HG03108 (cell line): ENCODE measurements around the gene DIO3.
"Not testable (repeated sequence)": the region's sequence is repeated elsewhere in the genome, so short reads cannot be mapped to it uniquely, and the experiment has no call there.

Experiments
- ATAC-seq: cut with Tn5 transposase; IDR thresholded peaks from one replicate; pipeline ENCODE4 v1.9.1; 2021; ENCODE audit warnings: moderate library complexity; ENCODE audit not compliant: unreplicated experiment

DIO3 gene

GRCh38 chr14:101557811-101558738 is 3.2 kb upstream of the DIO3 start:
- no peak for ATAC-seq

DNA sequence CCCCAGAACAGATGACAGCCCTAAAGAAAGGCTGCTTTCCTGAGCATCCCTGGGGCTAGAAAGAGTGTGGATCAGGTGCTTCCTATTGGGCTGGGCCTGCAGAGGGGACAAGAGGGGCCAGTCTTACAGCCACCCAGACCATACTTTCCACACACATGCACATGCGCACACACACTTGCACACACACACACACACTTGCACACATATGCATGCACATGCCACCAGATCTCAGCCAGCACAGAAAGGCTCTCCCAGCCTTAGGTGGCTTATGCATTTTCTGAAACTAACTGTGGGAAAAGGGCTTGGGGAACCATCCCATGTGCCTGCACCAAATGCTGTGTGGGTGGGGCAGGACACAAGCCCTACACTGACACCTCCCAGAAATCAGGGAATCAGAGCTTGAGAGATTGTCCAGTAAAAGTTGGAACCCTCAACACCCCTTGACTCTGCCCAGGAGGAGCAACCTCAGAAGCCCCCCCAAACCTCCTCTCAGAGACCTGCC is 2.5 kb upstream of the DIO3 start:
- no peak for ATAC-seq

DNA sequence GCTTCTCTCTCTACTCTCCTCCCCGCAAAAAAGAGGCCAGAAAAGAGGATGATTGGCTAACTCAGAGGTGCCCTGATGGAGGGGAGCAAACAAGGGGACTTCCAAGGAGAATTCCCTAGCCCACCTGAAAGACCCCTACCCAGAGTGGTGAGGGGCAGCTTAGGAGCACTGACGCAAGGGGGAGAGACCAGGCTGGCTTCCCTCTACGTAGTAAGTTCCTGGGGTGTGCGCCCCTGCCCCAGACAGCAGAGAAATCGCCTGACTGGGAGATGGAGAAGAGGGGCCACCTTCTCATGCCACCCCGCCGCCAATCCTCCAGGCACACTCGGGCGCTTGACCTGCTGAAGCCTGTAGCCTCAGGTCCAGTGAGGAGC is 2.1 kb upstream of the DIO3 start:
- no peak for ATAC-seq

DNA sequence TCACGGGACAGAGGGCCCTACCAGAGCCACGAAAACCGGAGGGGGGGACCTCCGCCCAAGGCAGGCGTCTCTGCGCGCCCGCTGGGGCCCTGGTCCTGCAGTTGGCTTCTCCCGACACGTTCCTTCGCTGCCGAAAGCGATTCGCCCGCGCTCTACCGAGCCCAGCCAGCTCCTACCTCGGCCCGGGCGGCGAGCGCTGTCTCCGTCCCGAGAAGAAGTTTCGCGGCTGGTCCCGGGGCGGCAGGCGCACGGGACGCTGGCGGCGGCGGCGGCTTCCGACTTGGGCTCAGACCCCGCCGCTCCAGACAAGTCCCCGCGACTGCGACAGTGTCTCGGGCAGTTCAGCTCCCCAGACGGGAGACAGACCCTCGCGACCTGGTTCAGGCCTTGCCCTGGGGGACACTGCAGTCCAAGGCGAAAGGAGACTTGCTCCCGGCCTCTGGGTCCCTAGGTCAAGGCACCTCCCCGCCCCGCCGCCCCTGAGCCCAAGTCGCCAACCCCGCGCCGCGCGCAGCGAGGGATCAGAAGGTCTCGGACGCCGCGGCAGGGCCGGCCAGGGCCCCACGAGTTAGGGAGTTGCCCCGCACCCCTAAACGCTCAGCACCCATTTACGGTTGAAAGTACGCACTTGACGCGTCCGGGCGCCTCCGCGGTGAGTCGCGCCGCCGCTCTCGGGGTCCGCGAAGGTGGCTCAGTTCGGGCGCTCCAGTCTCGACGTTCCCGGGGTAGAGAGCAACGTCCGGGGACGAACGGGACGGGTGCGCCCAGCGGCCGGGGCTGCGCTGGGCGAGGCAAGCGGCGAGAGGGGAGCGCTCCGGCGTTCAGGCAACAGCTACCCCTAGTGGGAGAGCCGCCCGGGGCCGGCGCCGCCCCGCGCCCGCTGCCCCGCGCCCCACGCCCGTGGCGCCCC is 1.4 kb upstream of the DIO3 start:
- no peak for ATAC-seq

DNA sequence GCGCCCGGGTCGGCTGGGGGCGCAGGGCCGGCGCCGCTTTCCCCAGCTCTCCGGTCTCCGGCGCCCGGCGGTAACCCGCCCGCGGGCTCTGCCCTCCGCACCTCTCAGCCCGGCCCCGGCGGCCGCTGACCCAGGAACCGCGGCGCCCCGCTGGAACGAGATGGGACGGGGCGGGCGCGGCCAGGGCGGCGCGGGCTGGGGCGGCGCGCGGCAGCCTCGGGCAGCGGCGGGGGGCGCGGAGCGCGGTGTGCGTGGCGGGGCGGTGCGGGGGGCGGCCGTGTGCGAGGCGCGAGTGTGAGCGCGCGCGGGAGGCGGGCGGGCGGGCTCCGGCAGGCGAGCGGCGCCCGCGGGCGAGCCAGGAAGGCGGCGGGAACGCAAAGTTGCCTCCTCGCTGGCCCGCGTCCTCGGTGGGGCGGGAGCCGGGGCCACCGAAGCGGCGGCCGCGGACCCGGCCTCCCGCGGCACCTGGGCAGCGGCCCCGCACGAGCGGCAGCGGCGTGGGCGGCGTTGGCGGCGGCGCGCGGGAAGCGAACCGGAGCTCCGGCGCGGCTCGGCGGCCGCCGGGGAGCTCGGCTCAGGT is 671 bp upstream of the DIO3 start:
- ATAC-seq = no peak

GRCh38 chr14:101561897-101562490 is 699 bp downstream of the DIO3 start:
- ATAC-seq = no peak

DNA sequence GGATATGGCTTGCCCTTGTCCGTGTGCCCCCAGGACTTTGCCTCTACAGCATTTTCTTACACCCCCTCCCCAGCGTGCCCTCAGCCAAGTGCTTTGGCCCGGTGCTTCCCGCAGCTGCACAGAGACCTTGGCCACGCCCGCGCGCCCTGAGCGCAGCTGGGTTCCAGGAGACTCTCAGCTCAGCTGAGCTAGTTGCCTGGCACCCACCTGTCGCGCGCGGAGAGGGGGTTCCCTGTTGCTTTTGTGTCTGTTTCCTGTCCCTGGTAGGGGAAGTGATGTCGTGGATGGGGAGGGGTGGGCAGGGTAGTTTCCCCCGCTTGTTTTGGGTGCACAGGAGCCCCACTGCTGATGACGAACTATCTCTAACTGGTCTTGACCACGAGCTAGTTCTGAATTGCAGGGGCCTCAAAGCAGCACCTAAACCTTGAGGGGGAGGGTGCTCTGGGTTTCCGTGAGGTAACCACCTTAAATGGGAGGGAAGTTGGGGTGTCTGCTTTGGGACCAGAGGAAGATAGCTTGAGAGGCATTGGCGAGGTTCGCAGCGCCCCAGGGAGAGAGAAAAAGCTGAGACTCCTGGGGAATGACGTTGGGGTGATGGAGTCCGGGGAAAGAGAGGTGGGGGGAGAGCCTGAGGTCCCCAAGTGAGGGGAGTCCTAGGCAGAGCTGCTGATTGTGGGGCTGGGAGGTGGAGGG is 1.5 kb downstream of the DIO3 start:
- no peak for ATAC-seq

GRCh38 chr14:101563352-101563653 is 2.0 kb downstream of the DIO3 start:
- ATAC-seq = no peak

- no peak for ATAC-seq
Observed at GRCh38 chr14:101563654-101564443, 2.6 kb downstream of the DIO3 start.

- no peak for ATAC-seq
Observed at GRCh38 chr14:101564444-101564776, 3.1 kb downstream of the DIO3 start.

GRCh38 chr14:101564819-101565698 is 3.8 kb downstream of the DIO3 start:
- ATAC-seq = no peak

DNA sequence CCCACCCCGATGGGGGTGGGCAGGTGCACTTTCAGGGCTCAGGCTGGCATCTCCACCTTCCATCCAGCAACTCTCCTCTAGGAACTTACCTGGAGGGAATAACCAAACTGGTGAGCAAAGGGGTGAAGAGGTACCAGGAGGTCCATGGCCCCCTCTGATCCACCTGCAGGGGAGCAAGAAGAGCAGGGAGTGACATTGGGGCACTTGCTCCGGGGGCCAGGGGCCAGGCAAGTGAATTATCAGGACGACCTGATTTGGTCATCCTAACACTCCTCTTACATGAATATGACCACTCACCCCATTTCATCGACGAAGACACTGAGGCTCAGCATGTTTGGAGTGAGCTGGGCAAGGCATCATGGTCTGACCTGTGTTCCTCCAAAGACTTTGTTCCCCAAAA is 6.0 kb downstream of the DIO3 start:
- no peak for ATAC-seq

DNA sequence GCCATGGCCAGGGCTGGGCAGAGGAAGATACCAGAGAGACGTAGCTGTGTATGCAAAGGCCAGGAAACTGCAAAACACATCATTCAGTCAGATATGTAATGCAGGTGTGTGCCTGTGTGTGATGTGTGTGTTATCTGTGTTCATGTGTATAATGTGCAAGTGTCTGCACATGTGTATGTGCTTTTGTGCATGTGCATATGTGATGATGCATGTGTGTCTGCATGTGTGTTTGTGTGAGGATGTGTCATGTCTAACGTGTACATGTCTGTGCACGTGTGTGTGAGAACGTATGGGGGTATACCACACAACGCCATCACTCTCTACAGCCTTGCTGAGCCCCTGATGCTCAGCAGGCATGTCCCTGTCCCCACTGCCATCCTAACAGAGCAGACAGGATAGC is 9.7 kb downstream of the DIO3 start:
- ATAC-seq = no peak

DNA sequence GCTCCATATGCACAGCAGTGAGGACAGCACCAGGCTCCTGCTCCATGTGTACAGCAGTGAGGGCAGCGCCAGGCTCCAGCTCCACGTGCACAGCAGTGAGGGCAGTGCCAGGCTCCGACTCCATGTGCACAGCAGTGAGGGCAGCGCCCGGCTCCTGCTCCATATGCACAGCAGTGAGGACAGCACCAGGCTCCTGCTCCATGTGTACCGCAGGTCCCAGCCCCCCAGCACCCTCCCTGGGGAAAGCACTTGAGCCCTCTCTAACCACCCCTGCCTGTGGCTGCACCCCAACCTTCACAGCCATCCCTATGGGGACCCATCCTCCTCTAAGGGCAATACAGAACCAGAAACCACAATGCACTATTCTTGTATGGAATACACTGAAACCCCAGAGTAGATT is 11.2 kb downstream of the DIO3 start:
- ATAC-seq = not testable (repeated sequence)

DNA sequence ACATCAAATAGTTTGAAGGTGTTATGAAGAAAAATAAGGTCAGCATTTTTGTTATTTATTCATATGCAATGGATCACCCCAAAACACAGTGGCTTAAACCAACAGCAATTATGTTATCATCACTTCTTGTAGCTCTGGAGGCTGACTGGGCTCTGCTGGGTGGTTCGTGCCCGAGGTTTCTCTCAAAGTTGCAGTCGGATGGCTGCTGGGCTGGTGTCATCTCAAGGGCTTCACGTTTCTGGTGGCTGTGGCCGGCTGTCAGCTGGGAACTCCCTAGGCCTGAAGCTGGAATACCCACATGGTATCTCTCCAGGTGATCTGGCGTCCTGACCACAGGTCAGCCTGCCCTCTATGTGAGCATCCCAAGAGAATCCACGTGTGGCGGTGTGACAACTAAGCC is 12.0 kb downstream of the DIO3 start:
- ATAC-seq = no peak

DNA sequence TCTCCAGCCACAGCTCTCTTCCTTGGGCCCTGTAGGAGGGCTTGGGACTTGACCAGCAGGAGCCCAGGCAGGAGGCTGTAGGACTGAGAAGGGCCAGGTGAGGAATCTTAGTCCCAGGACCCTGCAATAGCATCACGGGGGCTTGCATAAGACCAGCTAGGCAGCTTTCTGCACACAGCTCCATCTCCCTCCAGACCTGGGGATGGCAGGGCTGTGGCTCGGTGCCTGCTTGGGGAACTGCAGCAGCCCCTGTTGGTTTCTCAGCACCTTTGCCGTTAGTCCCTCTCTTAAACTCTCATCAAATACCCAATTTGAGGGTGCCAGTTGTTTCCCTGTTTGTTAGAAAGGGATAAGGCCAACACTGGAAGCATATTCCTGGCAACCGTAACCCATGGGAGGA is 14.3 kb downstream of the DIO3 start:
- ATAC-seq = no peak

GRCh38 chr14:101577221-101577909 is 16.1 kb downstream of the DIO3 start:
- no peak for ATAC-seq

- ATAC-seq = no peak
Observed at GRCh38 chr14:101578489-101578888, 17.2 kb downstream of the DIO3 start.
